GM12872 (cell line): ENCODE data around the gene PDE9A.

Experiments used
- TF ChIP-seq, protein P1 (sequence below): IDR thresholded peaks from 3 replicates; pipeline ENCODE4 v1.5.1; 2011; ENCODE audit warnings: low read depth, mild to moderate bottlenecking, low read length, moderate library complexity; ENCODE audit not compliant: insufficient read depth

Gene PDE9A

DNA sequence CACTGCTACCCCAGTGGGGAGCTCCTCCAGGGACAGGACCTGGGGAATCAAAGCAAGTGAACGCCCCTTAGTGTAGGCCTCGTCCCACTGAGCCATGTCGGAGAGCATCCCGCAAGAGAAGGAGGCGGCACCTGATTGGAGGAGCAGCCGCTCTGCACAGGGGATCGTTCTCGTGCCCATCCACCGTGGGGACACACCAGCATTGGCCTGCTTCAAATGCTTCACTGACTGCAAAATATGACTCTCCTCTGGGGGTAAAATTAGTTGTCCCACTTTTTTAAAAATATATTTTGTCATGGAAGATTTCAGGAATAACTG is 111.0 kb downstream of the PDE9A start:
- TF ChIP-seq, protein P1, sequence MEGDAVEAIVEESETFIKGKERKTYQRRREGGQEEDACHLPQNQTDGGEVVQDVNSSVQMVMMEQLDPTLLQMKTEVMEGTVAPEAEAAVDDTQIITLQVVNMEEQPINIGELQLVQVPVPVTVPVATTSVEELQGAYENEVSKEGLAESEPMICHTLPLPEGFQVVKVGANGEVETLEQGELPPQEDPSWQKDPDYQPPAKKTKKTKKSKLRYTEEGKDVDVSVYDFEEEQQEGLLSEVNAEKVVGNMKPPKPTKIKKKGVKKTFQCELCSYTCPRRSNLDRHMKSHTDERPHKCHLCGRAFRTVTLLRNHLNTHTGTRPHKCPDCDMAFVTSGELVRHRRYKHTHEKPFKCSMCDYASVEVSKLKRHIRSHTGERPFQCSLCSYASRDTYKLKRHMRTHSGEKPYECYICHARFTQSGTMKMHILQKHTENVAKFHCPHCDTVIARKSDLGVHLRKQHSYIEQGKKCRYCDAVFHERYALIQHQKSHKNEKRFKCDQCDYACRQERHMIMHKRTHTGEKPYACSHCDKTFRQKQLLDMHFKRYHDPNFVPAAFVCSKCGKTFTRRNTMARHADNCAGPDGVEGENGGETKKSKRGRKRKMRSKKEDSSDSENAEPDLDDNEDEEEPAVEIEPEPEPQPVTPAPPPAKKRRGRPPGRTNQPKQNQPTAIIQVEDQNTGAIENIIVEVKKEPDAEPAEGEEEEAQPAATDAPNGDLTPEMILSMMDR = no peak

DNA sequence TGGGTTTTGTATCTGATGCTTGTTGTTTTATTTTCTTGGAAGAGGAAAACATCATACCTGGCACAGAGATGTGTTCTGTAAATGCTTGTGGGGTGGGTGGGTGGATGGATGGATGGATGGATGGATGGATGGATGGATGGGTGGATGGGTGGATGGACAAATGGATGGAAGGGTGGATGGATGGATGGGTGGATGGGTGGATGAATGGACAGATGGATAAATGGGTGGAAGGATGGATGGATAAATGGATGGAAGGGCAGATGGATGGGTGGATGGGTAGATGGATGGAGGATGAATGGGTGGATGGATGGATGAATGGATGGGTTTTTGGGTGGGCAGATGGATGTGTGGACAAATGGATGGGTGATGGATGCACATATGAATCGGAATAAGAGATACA is 111.5 kb downstream of the PDE9A start:
- TF ChIP-seq, protein P1 = no peak

DNA sequence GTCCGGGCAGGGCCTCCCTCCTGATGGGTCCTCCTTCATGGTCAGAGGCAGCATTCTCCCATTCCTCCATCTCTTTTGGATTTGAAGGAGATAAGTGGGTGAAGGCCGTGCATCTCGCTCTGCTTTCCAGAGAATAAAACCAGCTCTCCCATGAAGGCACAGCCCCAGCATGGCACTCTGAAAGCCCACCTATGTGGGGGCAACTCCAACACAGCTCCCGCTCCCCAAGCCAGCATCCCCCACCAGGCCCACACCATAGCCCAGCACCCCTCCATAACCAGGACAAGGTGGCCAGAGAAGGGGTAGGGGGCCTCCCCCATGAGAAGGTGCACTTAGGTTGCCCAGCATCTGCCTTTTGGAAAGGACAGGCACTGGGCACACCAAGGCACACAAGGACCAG is 112.2 kb downstream of the PDE9A start:
- TF ChIP-seq, protein P1 = no peak

- TF ChIP-seq, protein P1 = no peak
Observed at GRCh38 chr21:42766739-42767560, 113.5 kb downstream of the PDE9A start.

DNA sequence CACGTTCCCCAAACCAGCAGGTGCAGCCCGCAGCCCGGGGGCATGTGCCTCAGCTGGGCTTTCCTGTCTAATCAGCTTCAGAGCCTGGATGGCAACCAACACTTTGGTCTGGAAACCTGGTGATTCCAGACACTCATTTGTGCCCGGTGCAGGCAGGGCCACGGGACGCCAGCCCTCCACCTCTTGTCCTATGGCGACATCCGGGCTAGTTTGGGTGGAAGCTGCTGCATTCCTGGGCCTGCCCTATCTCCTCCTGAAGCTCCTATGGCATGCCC is 114.1 kb downstream of the PDE9A start:
- TF ChIP-seq, protein P1 = no peak

- TF ChIP-seq, protein P1 = no peak
Observed at GRCh38 chr21:42768324-42769121, 115.1 kb downstream of the PDE9A start.

DNA sequence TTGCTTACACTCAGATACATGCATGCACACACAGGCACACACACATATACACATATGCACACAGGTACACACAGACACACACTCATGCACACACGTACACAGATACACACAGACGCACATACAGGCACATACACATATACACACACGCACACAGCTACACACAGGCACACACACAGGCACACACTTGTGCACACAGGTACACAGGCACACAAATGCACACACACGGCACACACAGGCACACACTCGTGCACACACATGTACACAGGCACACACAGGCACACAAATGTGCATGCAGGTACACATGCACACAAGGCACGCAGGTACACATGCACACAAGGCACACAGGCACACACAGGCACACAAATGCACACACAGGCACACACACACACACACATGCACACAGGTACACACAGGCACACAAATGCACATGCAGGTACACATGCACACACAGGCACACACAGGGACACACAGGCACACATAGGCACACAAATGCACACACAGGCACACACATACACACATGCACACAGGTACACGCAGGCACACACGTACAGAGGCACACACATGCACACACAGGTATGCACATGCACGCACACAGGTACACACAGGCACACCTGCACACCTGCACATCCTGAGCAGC is 115.9 kb downstream of the PDE9A start:
- TF ChIP-seq, protein P1 = no peak
